ENCODE measurements around the gene SLC2A1. TPM values are rescaled to one million over a fixed set of nuclear protein-coding genes. Genes with fewer than 3 reads are reported as not detected.
A peak's percentile ranks its signal among the peaks of the same experiment; 100 is the strongest.
"Not testable (repeated sequence)": the region's sequence is repeated elsewhere in the genome, so short reads cannot be mapped to it uniquely, and the experiment has no call there.

The SLC2A1 gene
- total RNA-seq, 2 experiments from 2014 or later, result 105 to 114 TPM

- Mint-ChIP-seq H3K4me3 (peak overlapping the region; percentile 71), H3K9me3 (no peaks in the 10 kb centered on the region), H3K27me3 (no peaks in the 10 kb centered on the region), H3K4me1 (peaks cover 32% of the 10 kb centered on the region), H3K36me3 (peaks cover 18% of the 10 kb centered on the region), H3K27ac (peak overlapping the region; percentile 92)
- DNase-seq, result peak; percentile 92
Observed at GRCh38 chr1:42924082-42924850, 34.4 kb downstream of the SLC2A1 start.

- H3K36me3 Mint-ChIP-seq, result peaks cover 13% of the 10 kb centered on the region
- peak overlapping the region; percentile 71 for H3K4me3 Mint-ChIP-seq
- H3K4me1 Mint-ChIP-seq, result peaks cover 29% of the 10 kb centered on the region
- H3K27me3 Mint-ChIP-seq, result no peaks in the 10 kb centered on the region
- no peak for DNase-seq
- H3K27ac Mint-ChIP-seq, result peak overlapping the region; percentile 92
- no peaks in the 10 kb centered on the region for H3K9me3 Mint-ChIP-seq
Observed at GRCh38 chr1:42923367-42924081, 35.1 kb downstream of the SLC2A1 start.

- Mint-ChIP-seq H3K27ac (peak overlapping the region; percentile 75), H3K9me3 (no peaks in the 10 kb centered on the region), H3K4me1 (peaks cover 26% of the 10 kb centered on the region), H3K36me3 (peaks cover 9% of the 10 kb centered on the region), H3K27me3 (no peaks in the 10 kb centered on the region), H3K4me3 (peak overlapping the region; percentile 71)
- DNase-seq, result peak; percentile 59
Observed at GRCh38 chr1:42922687-42923366, 35.8 kb downstream of the SLC2A1 start.

DNA sequence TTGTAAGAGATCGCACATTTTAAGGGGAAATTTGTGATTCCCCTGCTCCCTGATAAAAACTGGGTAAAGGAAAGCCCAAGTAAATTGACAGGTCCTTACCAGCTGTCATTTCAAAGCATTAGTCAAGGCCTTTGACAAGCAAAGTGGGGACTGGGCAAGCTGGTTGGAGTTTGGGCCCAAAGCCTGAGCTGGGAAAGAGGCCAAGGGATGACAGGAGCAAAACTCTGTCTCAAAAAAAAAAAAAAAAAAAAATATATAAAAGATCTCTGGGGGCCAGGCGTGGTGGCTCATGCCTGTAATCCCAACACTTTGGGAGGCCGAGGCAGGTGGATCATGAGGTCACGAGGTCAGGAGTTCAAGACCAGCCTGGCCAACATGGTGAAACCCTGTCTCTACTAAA lies 36.9 kb downstream of the SLC2A1 start:
- H3K27me3 Mint-ChIP-seq, result no peaks in the 10 kb centered on the region
- H3K4me1 Mint-ChIP-seq, result peaks cover 26% of the 10 kb centered on the region
- no peak for DNase-seq
- no peak overlapping the region for H3K27ac Mint-ChIP-seq
- no peaks in the 10 kb centered on the region for H3K9me3 Mint-ChIP-seq
- H3K36me3 Mint-ChIP-seq, result peaks cover 3% of the 10 kb centered on the region
- H3K4me3 Mint-ChIP-seq, result no peak overlapping the region

DNA sequence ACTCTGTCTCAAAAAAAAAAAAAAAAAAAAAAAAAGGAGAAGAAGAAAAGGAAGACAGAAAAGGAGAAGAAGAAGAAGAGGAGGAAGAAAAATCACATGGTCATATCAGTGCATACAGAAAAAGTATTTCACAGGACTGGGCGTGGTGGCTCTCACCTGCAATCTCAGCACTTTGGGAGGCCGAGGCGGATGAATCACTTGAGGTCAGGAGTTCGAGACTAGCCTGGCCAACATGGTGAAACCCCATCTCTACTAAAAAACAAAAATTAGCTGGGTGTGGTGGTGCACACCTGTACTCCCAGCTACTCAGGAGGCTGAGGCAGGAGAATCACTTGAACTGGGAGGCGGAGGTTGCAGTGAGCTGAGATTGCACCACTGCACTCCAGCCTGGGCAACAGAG lies 39.0 kb downstream of the SLC2A1 start:
- not testable (repeated sequence) for H3K9me3 Mint-ChIP-seq, H3K27me3 Mint-ChIP-seq, DNase-seq, H3K4me3 Mint-ChIP-seq, H3K27ac Mint-ChIP-seq, H3K36me3 Mint-ChIP-seq
- peaks cover 15% of the 10 kb centered on the region for H3K4me1 Mint-ChIP-seq

DNA sequence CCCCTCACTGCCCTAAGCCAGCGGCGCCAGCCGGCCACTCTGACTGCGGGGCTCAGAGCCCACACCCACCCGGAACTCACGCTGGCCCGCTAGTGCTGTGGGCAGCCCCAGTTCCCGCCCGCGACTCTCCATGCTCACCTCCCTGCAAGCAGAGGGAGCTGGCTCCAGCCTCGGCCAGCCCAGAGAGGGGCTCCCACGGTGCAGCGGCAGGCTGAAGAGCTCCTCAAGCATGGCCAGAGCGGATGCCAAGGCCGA lies 41.5 kb downstream of the SLC2A1 start:
- Mint-ChIP-seq H3K36me3 (peaks cover 4% of the 10 kb centered on the region), H3K9me3 (peaks cover 8% of the 10 kb centered on the region), H3K27me3 (no peaks in the 10 kb centered on the region), H3K27ac (no peak overlapping the region), H3K4me3 (no peak overlapping the region), H3K4me1 (peaks cover 5% of the 10 kb centered on the region)
- no peak for DNase-seq

- no peak overlapping the region for H3K27ac Mint-ChIP-seq
Observed at GRCh38 chr1:42915456-42915855, 43.2 kb downstream of the SLC2A1 start.

GRCh38 chr1:42914092-42914627 lies 44.5 kb downstream of the SLC2A1 start:
- no peak for DNase-seq
- H3K27ac Mint-ChIP-seq, result no peak overlapping the region
- no peak overlapping the region for H3K4me3 Mint-ChIP-seq
- H3K27me3 Mint-ChIP-seq, result no peaks in the 10 kb centered on the region
- peaks cover 4% of the 10 kb centered on the region for H3K36me3 Mint-ChIP-seq
- peaks cover 5% of the 10 kb centered on the region for H3K4me1 Mint-ChIP-seq
- peaks cover 8% of the 10 kb centered on the region for H3K9me3 Mint-ChIP-seq

More at GRCh38 chr1:42915456-42915855, 43.2 kb downstream of the SLC2A1 start:
- Mint-ChIP-seq H3K27me3 (no peaks in the 10 kb centered on the region), H3K4me3 (no peak overlapping the region), H3K4me1 (peaks cover 5% of the 10 kb centered on the region), H3K9me3 (peaks cover 8% of the 10 kb centered on the region), H3K36me3 (peaks cover 4% of the 10 kb centered on the region)
- DNase-seq, result no peak

DNA sequence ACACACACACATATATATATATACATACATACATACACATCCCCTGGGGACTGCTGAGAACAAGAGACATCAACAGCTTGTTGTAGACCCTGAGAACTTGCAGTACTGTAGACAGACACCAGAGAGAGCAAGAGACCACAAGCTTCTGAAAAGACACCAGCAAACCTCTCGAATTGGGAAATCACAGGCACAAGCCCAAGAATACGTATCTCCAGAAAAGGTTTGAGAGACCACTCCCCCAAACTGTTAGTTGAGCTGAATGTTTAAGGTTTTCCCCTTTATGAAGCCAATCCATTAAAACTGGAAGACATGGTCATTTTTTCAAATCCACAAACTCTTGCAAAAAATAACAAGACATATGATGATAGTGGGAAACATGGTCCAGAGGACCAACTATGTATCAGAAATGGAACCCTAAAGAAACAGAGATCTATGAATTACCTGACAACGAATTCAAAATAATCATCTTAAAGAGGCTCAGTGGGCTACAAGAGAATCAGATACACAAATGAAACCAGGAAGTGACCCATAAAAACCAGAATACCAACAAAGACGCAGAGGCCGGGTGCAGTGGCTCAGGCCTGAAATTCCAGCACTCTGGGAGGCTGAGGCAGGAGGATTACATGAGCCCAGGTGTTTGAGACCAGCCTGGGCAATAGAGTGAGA lies 45.1 kb downstream of the SLC2A1 start:
- Mint-ChIP-seq H3K9me3 (peaks cover 8% of the 10 kb centered on the region), H3K27ac (no peak overlapping the region), H3K36me3 (peaks cover 4% of the 10 kb centered on the region), H3K4me3 (no peak overlapping the region), H3K27me3 (no peaks in the 10 kb centered on the region), H3K4me1 (peaks cover 5% of the 10 kb centered on the region)
- peak; percentile 50 for DNase-seq

- Mint-ChIP-seq H3K27me3 (no peaks in the 10 kb centered on the region), H3K4me3 (no peak overlapping the region), H3K9me3 (peaks cover 8% of the 10 kb centered on the region), H3K36me3 (peaks cover 4% of the 10 kb centered on the region), H3K4me1 (peaks cover 5% of the 10 kb centered on the region), H3K27ac (no peak overlapping the region)
- DNase-seq, result no peak
Observed at GRCh38 chr1:42910985-42911384, 47.7 kb downstream of the SLC2A1 start.

DNA sequence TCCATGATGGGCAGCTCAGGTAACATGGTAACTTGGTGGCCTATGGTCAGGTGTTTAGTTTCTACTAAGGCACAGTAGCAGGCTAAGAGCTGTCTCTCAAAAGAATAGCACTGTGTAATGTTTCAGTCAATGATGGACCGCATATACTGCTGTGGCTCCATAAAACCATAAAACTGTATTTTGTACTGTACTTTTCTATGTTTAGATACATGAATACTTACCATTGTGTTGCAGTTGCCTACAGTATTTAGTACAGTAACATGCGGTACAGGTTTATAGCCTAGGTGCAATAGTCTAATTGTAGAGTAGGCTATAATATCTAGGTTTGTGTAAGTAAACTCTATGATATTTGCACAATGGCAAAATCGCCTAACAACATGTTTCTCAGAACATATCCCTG lies 50.6 kb downstream of the SLC2A1 start:
- Mint-ChIP-seq H3K27me3 (no peaks in the 10 kb centered on the region), H3K36me3 (no peaks in the 10 kb centered on the region), H3K9me3 (no peaks in the 10 kb centered on the region), H3K4me3 (no peak overlapping the region), H3K4me1 (no peaks in the 10 kb centered on the region), H3K27ac (no peak overlapping the region)
- DNase-seq, result no peak

DNA sequence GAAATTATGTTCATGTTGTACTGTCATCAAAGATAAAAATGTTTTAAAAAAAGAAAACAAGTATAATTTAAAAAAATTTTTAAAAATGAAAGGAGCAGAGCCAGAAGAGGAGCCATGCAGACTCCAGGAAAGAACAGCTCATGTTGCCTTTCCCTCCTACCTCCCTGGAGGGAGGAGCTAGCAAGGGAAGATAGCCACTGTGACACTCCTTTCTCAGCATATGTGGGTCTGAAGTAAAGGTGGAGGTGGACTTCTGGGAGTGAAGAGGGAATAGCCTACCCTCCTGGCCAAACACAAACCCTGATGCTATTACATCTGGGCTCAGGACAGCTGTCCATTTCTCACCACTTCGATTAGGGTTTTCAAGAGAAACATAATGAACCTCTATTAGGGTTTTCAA lies 54.2 kb downstream of the SLC2A1 start:
- Mint-ChIP-seq H3K36me3 (no peaks in the 10 kb centered on the region), H3K4me1 (no peaks in the 10 kb centered on the region), H3K4me3 (no peak overlapping the region), H3K27ac (no peak overlapping the region), H3K9me3 (no peaks in the 10 kb centered on the region), H3K27me3 (peaks cover 2% of the 10 kb centered on the region)
- DNase-seq, result no peak

- DNase-seq, H3K27ac Mint-ChIP-seq, H3K4me3 Mint-ChIP-seq, H3K4me1 Mint-ChIP-seq, H3K36me3 Mint-ChIP-seq: not testable (repeated sequence)
- peaks cover 14% of the 10 kb centered on the region for H3K9me3 Mint-ChIP-seq
- peaks cover 14% of the 10 kb centered on the region for H3K27me3 Mint-ChIP-seq
Observed at GRCh38 chr1:42899960-42900359, 58.7 kb downstream of the SLC2A1 start.

- H3K36me3 Mint-ChIP-seq, result no peaks in the 10 kb centered on the region
- peaks cover 3% of the 10 kb centered on the region for H3K9me3 Mint-ChIP-seq
- no peaks in the 10 kb centered on the region for H3K4me1 Mint-ChIP-seq
- H3K4me3 Mint-ChIP-seq, result no peak overlapping the region
- DNase-seq, result no peak
- peaks cover 5% of the 10 kb centered on the region for H3K27me3 Mint-ChIP-seq
- H3K27ac Mint-ChIP-seq, result no peak overlapping the region
Observed at GRCh38 chr1:42891465-42892138, 67.1 kb downstream of the SLC2A1 start.

Data from activated naive CD8-positive, alpha-beta T cell treated with anti-CD3 and anti-CD28 coated beads for 36 hours (primary cell).